Measurements from ENCODE around the gene SMYD3.

SMYD3 gene

DNA sequence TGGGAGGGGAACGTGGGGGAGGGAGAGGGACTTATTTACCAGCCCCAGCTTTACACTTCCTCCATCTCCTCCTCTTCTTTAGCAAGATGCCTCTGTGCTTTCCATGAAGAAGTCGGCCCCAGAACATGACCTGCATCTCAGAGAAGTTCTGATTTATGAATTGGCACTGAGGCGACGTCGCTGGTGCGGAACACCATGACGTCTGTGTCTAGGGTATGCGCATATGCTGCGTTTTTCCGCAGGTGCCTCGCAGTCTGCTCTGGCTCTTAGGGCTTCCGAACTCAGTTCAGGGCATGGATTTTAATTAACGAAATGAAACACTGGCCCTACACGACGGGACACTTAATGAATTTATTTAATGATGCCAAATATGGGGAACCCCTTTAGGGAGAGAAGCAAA is 510.3 kb downstream of the SMYD3 start:
- Histone ChIP-seq H4K20me1 (ENCODE audit: control insufficient read depth, insufficient read depth, low read depth, low read length) (no peaks in the 10 kb centered on the region), H3K79me2 (ENCODE audit: control insufficient read depth, low read length) (no peaks in the 10 kb centered on the region), H3K4me2 (ENCODE audit: low read length) (no peak overlapping the region), H3K9me2 (replicated peaks; ENCODE audit: control insufficient read depth, low read length) (no peaks in the 10 kb centered on the region), H3K27me3 (ENCODE audit: control insufficient read depth, low read length) (no peaks in the 10 kb centered on the region), H3K27ac (ENCODE audit: low read depth, low read length) (no peak overlapping the region), H3K4me1 (ENCODE audit: control insufficient read depth, low read length) (peaks cover 7% of the 10 kb centered on the region; the same call in 1 of the 2 replicates), H3F3A (ENCODE audit: control insufficient read depth, insufficient read depth) (no peaks in the 10 kb centered on the region), H3K9me3 (ENCODE audit: control insufficient read depth, insufficient read depth, low read length) (no peaks in the 10 kb centered on the region), H3K4me3 (ENCODE audit: low read length) (no peak overlapping the region), H3K36me3 (ENCODE audit: control insufficient read depth, low read length) (no peaks in the 10 kb centered on the region)
- TF ChIP-seq, protein P1, sequence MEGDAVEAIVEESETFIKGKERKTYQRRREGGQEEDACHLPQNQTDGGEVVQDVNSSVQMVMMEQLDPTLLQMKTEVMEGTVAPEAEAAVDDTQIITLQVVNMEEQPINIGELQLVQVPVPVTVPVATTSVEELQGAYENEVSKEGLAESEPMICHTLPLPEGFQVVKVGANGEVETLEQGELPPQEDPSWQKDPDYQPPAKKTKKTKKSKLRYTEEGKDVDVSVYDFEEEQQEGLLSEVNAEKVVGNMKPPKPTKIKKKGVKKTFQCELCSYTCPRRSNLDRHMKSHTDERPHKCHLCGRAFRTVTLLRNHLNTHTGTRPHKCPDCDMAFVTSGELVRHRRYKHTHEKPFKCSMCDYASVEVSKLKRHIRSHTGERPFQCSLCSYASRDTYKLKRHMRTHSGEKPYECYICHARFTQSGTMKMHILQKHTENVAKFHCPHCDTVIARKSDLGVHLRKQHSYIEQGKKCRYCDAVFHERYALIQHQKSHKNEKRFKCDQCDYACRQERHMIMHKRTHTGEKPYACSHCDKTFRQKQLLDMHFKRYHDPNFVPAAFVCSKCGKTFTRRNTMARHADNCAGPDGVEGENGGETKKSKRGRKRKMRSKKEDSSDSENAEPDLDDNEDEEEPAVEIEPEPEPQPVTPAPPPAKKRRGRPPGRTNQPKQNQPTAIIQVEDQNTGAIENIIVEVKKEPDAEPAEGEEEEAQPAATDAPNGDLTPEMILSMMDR (IDR thresholded peaks at IDR 0.05; ENCODE audit: low read depth, low read length, poor library complexity, severe bottlenecking) = no peak
- no peak for TF ChIP-seq EZH2phosphoT487 (IDR thresholded peaks at IDR 0.05; ENCODE audit: borderline replicate concordance, low read length)

DNA sequence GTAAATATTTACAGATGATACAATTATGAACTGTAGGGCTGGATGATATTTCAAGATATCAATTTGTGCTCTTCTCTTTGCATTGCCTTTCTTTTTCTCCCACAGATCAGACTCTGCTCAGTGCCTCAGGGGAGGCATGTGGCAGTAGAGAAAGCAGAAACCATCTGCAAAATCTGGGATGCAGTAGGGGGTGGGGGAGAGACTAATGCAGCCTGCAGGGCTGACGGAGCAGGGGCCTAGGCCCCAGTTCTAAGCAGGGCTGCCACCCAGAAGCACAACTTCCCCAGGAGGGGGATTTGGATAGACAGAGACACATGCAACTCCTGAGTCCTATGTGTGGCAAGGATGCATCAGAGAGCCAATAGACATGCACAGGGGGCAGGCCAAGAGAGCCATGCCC is 511.6 kb downstream of the SMYD3 start:
- Histone ChIP-seq H3K4me3 (ENCODE audit: low read length) (no peak overlapping the region), H3K36me3 (ENCODE audit: control insufficient read depth, low read length) (no peaks in the 10 kb centered on the region), H3F3A (ENCODE audit: control insufficient read depth, insufficient read depth) (no peaks in the 10 kb centered on the region), H3K4me2 (ENCODE audit: low read length) (no peak overlapping the region), H3K9me3 (ENCODE audit: control insufficient read depth, insufficient read depth, low read length) (no peaks in the 10 kb centered on the region), H3K27me3 (ENCODE audit: control insufficient read depth, low read length) (no peaks in the 10 kb centered on the region), H4K20me1 (ENCODE audit: control insufficient read depth, insufficient read depth, low read depth, low read length) (no peaks in the 10 kb centered on the region), H3K79me2 (ENCODE audit: control insufficient read depth, low read length) (no peaks in the 10 kb centered on the region), H3K9me2 (replicated peaks; ENCODE audit: control insufficient read depth, low read length) (no peaks in the 10 kb centered on the region), H3K4me1 (ENCODE audit: control insufficient read depth, low read length) (peaks cover 7% of the 10 kb centered on the region; the same call in 1 of the 2 replicates), H3K27ac (ENCODE audit: low read depth, low read length) (no peak overlapping the region)
- TF ChIP-seq EZH2phosphoT487 (IDR thresholded peaks at IDR 0.05; ENCODE audit: borderline replicate concordance, low read length) = no peak
- TF ChIP-seq, protein P1 (IDR thresholded peaks at IDR 0.05; ENCODE audit: low read depth, low read length, poor library complexity, severe bottlenecking) = no peak

DNA sequence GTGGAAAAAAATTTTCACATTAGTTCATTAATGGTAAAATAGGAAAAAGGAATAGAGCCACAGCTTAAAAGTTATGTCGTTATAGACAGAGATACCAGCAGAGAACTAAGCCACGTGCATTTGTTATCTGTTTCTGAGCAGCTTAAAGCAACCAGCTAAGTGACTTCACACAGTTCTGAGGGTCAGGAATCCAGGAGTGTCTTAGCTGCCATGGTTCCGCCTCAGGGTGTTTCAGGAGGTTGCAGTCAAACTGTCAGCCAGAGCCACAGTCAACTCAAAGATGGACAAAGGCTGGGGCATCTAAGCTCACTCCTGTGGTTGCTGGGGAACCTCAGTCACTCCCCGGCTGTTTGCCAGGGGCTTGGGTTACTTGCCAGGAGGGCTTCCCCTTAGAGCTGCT is 515.8 kb downstream of the SMYD3 start:
- Histone ChIP-seq H3K4me3 (ENCODE audit: low read length) (no peak overlapping the region), H3K79me2 (ENCODE audit: control insufficient read depth, low read length) (no peaks in the 10 kb centered on the region), H3K9me3 (ENCODE audit: control insufficient read depth, insufficient read depth, low read length) (no peaks in the 10 kb centered on the region), H3K9me2 (replicated peaks; ENCODE audit: control insufficient read depth, low read length) (no peaks in the 10 kb centered on the region; the same call in 1 of the 2 replicates), H3K36me3 (ENCODE audit: control insufficient read depth, low read length) (no peaks in the 10 kb centered on the region), H3K4me2 (ENCODE audit: low read length) (no peak overlapping the region), H3F3A (ENCODE audit: control insufficient read depth, insufficient read depth) (no peaks in the 10 kb centered on the region), H3K27ac (ENCODE audit: low read depth, low read length) (no peak overlapping the region), H3K4me1 (ENCODE audit: control insufficient read depth, low read length) (no peaks in the 10 kb centered on the region), H3K27me3 (ENCODE audit: control insufficient read depth, low read length) (no peaks in the 10 kb centered on the region), H4K20me1 (ENCODE audit: control insufficient read depth, insufficient read depth, low read depth, low read length) (no peaks in the 10 kb centered on the region)
- TF ChIP-seq EZH2phosphoT487 (IDR thresholded peaks at IDR 0.05; ENCODE audit: borderline replicate concordance, low read length) = no peak
- TF ChIP-seq, protein P1 (IDR thresholded peaks at IDR 0.05; ENCODE audit: low read depth, low read length, poor library complexity, severe bottlenecking) = no peak

Measured in DOHH2 (cell line).